ENCODE measurements around the gene PSMD13. TPM values are rescaled to one million over a fixed set of nuclear protein-coding genes. Genes with fewer than 3 reads are reported as not detected.

Gene PSMD13
- total and polyA plus RNA-seq, 2 of the 13 experiments (the other 11 are each of a cell fraction or from before 2014, with no cell fraction given) = 83.0 to 117 TPM

Other genes starting within 250 kb of the PSMD13 start
- not detected in 2 replicates for gene SCGB1C1, start 43.9 kb upstream of the PSMD13 start, total RNA-seq (2016; rRNA removed; fragmentation: Illumina TruSeq; extraction: Trizol)
- not detected in 2 replicates for gene SCGB1C1, start 43.9 kb upstream of the PSMD13 start, polyA plus RNA-seq (2011; rRNA removed)
- 26.2 and 27.3 TPM in 2 replicates for gene BET1L, start 29.6 kb upstream of the PSMD13 start, total RNA-seq (2016; rRNA removed; fragmentation: Illumina TruSeq; extraction: Trizol)
- gene BET1L, start 29.6 kb upstream of the PSMD13 start, polyA plus RNA-seq (2011; rRNA removed) = 59.6 and 62.3 TPM in 2 replicates
- 62.1 and 65.0 TPM in 2 replicates for gene RIC8A, start 29.3 kb upstream of the PSMD13 start, total RNA-seq (2016; rRNA removed; fragmentation: Illumina TruSeq; extraction: Trizol)
- 63.8 and 84.3 TPM in 2 replicates for gene RIC8A, start 29.3 kb upstream of the PSMD13 start, polyA plus RNA-seq (2011; rRNA removed)
- gene SIRT3, start 634 bp upstream of the PSMD13 start, total RNA-seq (2016; rRNA removed; fragmentation: Illumina TruSeq; extraction: Trizol) = 12.9 and 15.1 TPM in 2 replicates
- gene SIRT3, start 634 bp upstream of the PSMD13 start, polyA plus RNA-seq (2011; rRNA removed) = 18.2 and 19.0 TPM in 2 replicates
- not detected in 2 replicates for gene NLRP6, start 41.4 kb downstream of the PSMD13 start, total RNA-seq (2016; rRNA removed; fragmentation: Illumina TruSeq; extraction: Trizol)
- gene NLRP6, start 41.4 kb downstream of the PSMD13 start, polyA plus RNA-seq (2011; rRNA removed) = not detected in 2 replicates
- 1.5 and 5.9 TPM in 2 replicates for gene PGGHG, start 52.1 kb downstream of the PSMD13 start, total RNA-seq (2016; rRNA removed; fragmentation: Illumina TruSeq; extraction: Trizol)
- 14.8 and 17.4 TPM in 2 replicates for gene PGGHG, start 52.1 kb downstream of the PSMD13 start, polyA plus RNA-seq (2011; rRNA removed)
- gene IFITM5, start 62.5 kb downstream of the PSMD13 start, total RNA-seq (2016; rRNA removed; fragmentation: Illumina TruSeq; extraction: Trizol) = not detected in 2 replicates
- not detected in 2 replicates for gene IFITM5, start 62.5 kb downstream of the PSMD13 start, polyA plus RNA-seq (2011; rRNA removed)
- gene IFITM2, start 70.8 kb downstream of the PSMD13 start, total RNA-seq (2016; rRNA removed; fragmentation: Illumina TruSeq; extraction: Trizol) = 10.4 and 13.8 TPM in 2 replicates
- gene IFITM2, start 70.8 kb downstream of the PSMD13 start, polyA plus RNA-seq (2011; rRNA removed) = 267 and 289 TPM in 2 replicates
- gene IFITM1, start 77.1 kb downstream of the PSMD13 start, total RNA-seq (2016; rRNA removed; fragmentation: Illumina TruSeq; extraction: Trizol) = 0.38 TPM in 1 of 2 replicates, not detected in the other
- 11.1 and 18.7 TPM in 2 replicates for gene IFITM1, start 77.1 kb downstream of the PSMD13 start, polyA plus RNA-seq (2011; rRNA removed)
- 30.0 and 52.6 TPM in 2 replicates for gene IFITM3, start 83.9 kb downstream of the PSMD13 start, total RNA-seq (2016; rRNA removed; fragmentation: Illumina TruSeq; extraction: Trizol)
- gene IFITM3, start 83.9 kb downstream of the PSMD13 start, polyA plus RNA-seq (2011; rRNA removed) = 163 and 182 TPM in 2 replicates
- gene B4GALNT4, start 132.5 kb downstream of the PSMD13 start, total RNA-seq (2016; rRNA removed; fragmentation: Illumina TruSeq; extraction: Trizol) = 24.8 and 50.1 TPM in 2 replicates
- gene B4GALNT4, start 132.5 kb downstream of the PSMD13 start, polyA plus RNA-seq (2011; rRNA removed) = 30.5 and 34.4 TPM in 2 replicates
- gene PKP3, start 157.2 kb downstream of the PSMD13 start, total RNA-seq (2016; rRNA removed; fragmentation: Illumina TruSeq; extraction: Trizol) = 21.1 and 28.7 TPM in 2 replicates
- gene PKP3, start 157.2 kb downstream of the PSMD13 start, polyA plus RNA-seq (2011; rRNA removed) = 18.0 and 25.1 TPM in 2 replicates
- 0.80 and 2.1 TPM in 2 replicates for gene SIGIRR, start 178.0 kb downstream of the PSMD13 start, total RNA-seq (2016; rRNA removed; fragmentation: Illumina TruSeq; extraction: Trizol)
- gene SIGIRR, start 178.0 kb downstream of the PSMD13 start, polyA plus RNA-seq (2011; rRNA removed) = 1.2 and 2.1 TPM in 2 replicates
- 1.5 and 8.9 TPM in 2 replicates for gene ANO9, start 205.0 kb downstream of the PSMD13 start, total RNA-seq (2016; rRNA removed; fragmentation: Illumina TruSeq; extraction: Trizol)
- gene ANO9, start 205.0 kb downstream of the PSMD13 start, polyA plus RNA-seq (2011; rRNA removed) = 14.3 and 19.9 TPM in 2 replicates
- 11.3 and 21.7 TPM in 2 replicates for gene PTDSS2, start 213.3 kb downstream of the PSMD13 start, total RNA-seq (2016; rRNA removed; fragmentation: Illumina TruSeq; extraction: Trizol)
- gene PTDSS2, start 213.3 kb downstream of the PSMD13 start, polyA plus RNA-seq (2011; rRNA removed) = 26.4 and 37.6 TPM in 2 replicates

Data from HepG2 (cell line).